ENCODE results near the gene CTTNBP2. TPM values are rescaled to one million over a fixed set of nuclear protein-coding genes. Genes with fewer than 3 reads are reported as not detected.

The CTTNBP2 gene
- total RNA-seq, 1 donor from 2014 or later: 25.5 TPM

DNA sequence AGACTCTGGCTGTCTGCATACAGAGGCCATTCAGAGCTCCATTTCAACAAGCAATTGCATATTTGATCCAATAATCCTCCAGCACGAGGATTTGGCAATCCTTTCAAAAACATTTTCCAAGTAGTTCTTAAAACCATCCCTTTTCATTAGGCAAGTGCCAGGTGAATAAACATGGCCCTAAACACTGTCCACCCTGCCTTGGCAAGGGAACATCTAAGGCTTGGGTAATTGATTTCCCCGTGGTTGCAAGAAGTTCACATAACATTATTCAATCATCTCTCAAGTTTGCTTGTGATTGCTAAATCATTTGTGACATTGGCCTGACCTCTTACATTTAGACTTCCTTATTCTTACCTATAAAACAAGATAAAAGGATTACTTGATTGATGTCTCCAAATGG lies 175.2 kb downstream of the CTTNBP2 start:
- H3K27me3 ChIP-seq: no peaks in the 10 kb centered on the region
- H3K4me2 ChIP-seq: no peak overlapping the region
- H2AFZ ChIP-seq (replicated peaks): no peak overlapping the region
- H3K9me3 ChIP-seq (ENCODE audit: low read depth): no peaks in the 10 kb centered on the region
- H3K4me1 ChIP-seq: no peaks in the 10 kb centered on the region
- TF ChIP-seq, protein P1, sequence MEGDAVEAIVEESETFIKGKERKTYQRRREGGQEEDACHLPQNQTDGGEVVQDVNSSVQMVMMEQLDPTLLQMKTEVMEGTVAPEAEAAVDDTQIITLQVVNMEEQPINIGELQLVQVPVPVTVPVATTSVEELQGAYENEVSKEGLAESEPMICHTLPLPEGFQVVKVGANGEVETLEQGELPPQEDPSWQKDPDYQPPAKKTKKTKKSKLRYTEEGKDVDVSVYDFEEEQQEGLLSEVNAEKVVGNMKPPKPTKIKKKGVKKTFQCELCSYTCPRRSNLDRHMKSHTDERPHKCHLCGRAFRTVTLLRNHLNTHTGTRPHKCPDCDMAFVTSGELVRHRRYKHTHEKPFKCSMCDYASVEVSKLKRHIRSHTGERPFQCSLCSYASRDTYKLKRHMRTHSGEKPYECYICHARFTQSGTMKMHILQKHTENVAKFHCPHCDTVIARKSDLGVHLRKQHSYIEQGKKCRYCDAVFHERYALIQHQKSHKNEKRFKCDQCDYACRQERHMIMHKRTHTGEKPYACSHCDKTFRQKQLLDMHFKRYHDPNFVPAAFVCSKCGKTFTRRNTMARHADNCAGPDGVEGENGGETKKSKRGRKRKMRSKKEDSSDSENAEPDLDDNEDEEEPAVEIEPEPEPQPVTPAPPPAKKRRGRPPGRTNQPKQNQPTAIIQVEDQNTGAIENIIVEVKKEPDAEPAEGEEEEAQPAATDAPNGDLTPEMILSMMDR (IDR thresholded peaks at IDR 0.05): no peak
- no peak for TF ChIP-seq EZH2 (IDR thresholded peaks at IDR 0.05)
- no peak for TF ChIP-seq EZH2phosphoT487 (IDR thresholded peaks at IDR 0.05)
- H4K20me1 ChIP-seq (ENCODE audit: low read depth): no peaks in the 10 kb centered on the region
- Mint-ChIP-seq H3K27ac (no peak overlapping the region), H3K27me3 (ENCODE audit: insufficient read depth, low read depth) (no peaks in the 10 kb centered on the region), H3K4me3 (no peak overlapping the region), H3K4me1 (no peaks in the 10 kb centered on the region), H3K9me3 (no peaks in the 10 kb centered on the region), H3K36me3 (peaks cover 2% of the 10 kb centered on the region)
- H3K4me3 ChIP-seq: no peak overlapping the region
- no peaks in the 10 kb centered on the region for H3K36me3 ChIP-seq
- H3K27ac ChIP-seq: no peak overlapping the region
- H3F3A ChIP-seq (ENCODE audit: low read depth): no peaks in the 10 kb centered on the region
- no peak overlapping the region for H3K9ac ChIP-seq
- no peaks in the 10 kb centered on the region for H3K79me2 ChIP-seq (ENCODE audit: low read depth)
- no peak for DNase-seq (ENCODE audit: low spot score)

DNA sequence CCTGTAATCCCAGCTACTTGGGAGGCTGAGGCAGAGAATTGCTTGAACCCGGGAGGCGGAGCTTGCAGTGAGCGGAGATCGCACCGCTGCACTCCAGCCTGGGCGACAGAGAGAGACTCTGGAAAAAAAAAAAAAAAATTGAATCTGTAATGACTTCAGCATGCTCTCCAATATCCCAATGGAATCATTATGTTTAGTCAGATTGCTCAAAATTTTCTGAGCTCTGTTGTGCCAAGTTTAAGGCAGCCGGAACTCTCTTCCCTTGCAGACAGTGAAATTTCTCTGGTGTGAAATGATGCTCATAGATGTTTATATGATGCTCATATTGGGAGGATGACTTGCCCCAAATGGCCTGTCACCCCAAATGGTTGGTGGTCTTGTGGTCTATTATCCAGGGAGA lies 180.9 kb downstream of the CTTNBP2 start:
- Histone ChIP-seq H3K4me3 (no peak overlapping the region), H3K27ac (no peak overlapping the region), H3K27me3 (no peaks in the 10 kb centered on the region), H3F3A (ENCODE audit: low read depth) (no peaks in the 10 kb centered on the region), H3K4me1 (no peaks in the 10 kb centered on the region), H4K20me1 (ENCODE audit: low read depth) (no peaks in the 10 kb centered on the region), H3K79me2 (ENCODE audit: low read depth) (no peaks in the 10 kb centered on the region), H3K36me3 (no peaks in the 10 kb centered on the region), H3K4me2 (no peak overlapping the region), H2AFZ (replicated peaks) (no peak overlapping the region), H3K9me3 (ENCODE audit: low read depth) (no peaks in the 10 kb centered on the region), H3K9ac (no peak overlapping the region)
- no peak for DNase-seq (ENCODE audit: low spot score)
- H3K27ac Mint-ChIP-seq: no peak overlapping the region
- H3K36me3 Mint-ChIP-seq: peaks cover 2% of the 10 kb centered on the region
- no peaks in the 10 kb centered on the region for H3K9me3 Mint-ChIP-seq
- no peak overlapping the region for H3K4me3 Mint-ChIP-seq
- no peaks in the 10 kb centered on the region for H3K4me1 Mint-ChIP-seq
- TF ChIP-seq EZH2 (IDR thresholded peaks at IDR 0.05) (no peak), EZH2phosphoT487 (IDR thresholded peaks at IDR 0.05) (no peak)
- TF ChIP-seq, protein P1 (IDR thresholded peaks at IDR 0.05): no peak
- no peaks in the 10 kb centered on the region for H3K27me3 Mint-ChIP-seq (ENCODE audit: insufficient read depth, low read depth)

DNA sequence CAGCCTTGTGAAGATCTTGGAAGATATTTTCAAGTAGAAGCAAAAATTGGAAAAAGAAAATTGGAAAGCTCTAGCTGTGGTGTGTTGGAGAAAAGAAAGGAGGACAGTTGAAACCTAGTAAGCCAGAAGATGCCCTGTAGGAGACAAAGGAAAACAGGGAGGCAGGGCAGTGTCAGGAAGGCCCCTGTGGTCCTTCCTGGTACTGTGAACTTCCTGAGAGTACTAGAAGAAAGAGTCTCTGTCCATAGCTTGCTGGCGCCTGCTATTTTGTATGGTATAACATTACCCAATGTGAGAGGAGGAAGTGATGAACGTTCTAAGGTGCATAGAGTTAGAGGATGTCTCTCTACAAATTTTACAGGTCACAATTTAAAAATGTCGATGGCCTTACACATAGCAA lies 183.1 kb downstream of the CTTNBP2 start:
- H3K36me3 Mint-ChIP-seq: peaks cover 2% of the 10 kb centered on the region
- no peaks in the 10 kb centered on the region for H3K9me3 Mint-ChIP-seq
- no peak overlapping the region for H2AFZ ChIP-seq (replicated peaks)
- H3K36me3 ChIP-seq: no peaks in the 10 kb centered on the region
- H3K27ac Mint-ChIP-seq: no peak overlapping the region
- H3K79me2 ChIP-seq (ENCODE audit: low read depth): no peaks in the 10 kb centered on the region
- no peak overlapping the region for H3K4me2 ChIP-seq
- H4K20me1 ChIP-seq (ENCODE audit: low read depth): no peaks in the 10 kb centered on the region
- H3F3A ChIP-seq (ENCODE audit: low read depth): peaks cover 3% of the 10 kb centered on the region
- TF ChIP-seq, protein P1 (IDR thresholded peaks at IDR 0.05): no peak
- TF ChIP-seq EZH2phosphoT487 (IDR thresholded peaks at IDR 0.05) (no peak), EZH2 (IDR thresholded peaks at IDR 0.05) (no peak)
- no peak overlapping the region for H3K4me3 Mint-ChIP-seq
- no peak for DNase-seq (ENCODE audit: low spot score)
- H3K4me1 Mint-ChIP-seq: no peaks in the 10 kb centered on the region
- H3K4me1 ChIP-seq: peaks cover 12% of the 10 kb centered on the region
- no peaks in the 10 kb centered on the region for H3K9me3 ChIP-seq (ENCODE audit: low read depth)
- no peak overlapping the region for H3K27ac ChIP-seq
- H3K4me3 ChIP-seq: no peak overlapping the region
- no peaks in the 10 kb centered on the region for H3K27me3 Mint-ChIP-seq (ENCODE audit: insufficient read depth, low read depth)
- no peak overlapping the region for H3K9ac ChIP-seq
- no peaks in the 10 kb centered on the region for H3K27me3 ChIP-seq
